Frontal cortex (tissue), 4 donors: ENCODE measurements around the gene FCMR. TPM values are rescaled to one million over a fixed set of nuclear protein-coding genes. Genes with fewer than 3 reads are reported as not detected.

Experiments used
- DNase-seq, 2 donors: peaks; one replicate each; pipeline ENCODE4 v3.0.0; 2012; ENCODE audit warnings: low spot score in 2 of 2
- FAIRE-seq: peaks from 2 replicates; lab custom pipeline; 2012; peaks lifted over from hg19 to GRCh38; lab: Jason Lieb, UNC
- total RNA-seq: library from RNA; depleted of rRNA; stranded (reverse); fragments of >200 nt; gene quantifications from one replicate; pipeline ENCODE4 v1.2.3, GENCODE V29; 2014
- donor health status: control.
- donor health status: control.
- donor health status: control.

FCMR gene
- total RNA-seq, 1 donor from 2014 or later = under 0.01 TPM

DNA sequence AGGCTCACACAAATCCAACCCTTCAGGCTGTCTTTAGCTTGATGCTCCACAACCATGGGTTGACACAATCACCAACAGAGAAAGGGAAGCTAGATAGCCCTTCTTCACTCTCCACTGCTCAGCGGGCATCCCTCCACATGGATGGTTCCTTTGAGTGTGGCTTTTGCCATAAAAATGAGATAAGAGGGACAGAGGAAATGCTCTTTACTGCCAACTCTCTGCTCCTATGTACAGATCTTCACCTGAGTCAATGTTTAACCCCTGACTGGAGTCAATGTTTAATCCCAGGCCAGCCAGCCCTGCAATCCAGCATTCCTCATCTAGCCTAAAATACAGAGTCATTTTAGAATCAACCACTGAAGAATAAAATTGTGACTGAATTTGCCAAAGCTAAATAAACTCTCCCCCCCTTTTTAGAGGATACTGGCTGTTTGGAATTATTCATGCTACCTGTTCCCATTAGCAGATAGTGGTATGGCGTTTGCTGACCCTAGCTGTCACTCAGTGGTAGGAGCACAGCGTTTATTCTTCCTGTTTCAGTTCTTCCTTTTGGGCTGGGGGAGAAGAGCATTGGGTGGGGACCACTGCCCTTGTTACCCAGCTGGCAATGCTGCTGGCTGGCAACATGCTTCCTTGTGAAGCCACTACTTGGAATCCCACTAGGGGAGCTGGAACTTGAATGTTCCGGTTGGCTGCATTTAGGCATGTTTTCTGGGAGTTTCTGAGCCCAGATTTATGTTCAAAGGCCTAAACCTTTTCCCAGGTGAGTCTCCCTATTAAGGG, 29.8 kb upstream of the FCMR start:
- FAIRE-seq (no peak), DNase-seq (no peak)

DNA sequence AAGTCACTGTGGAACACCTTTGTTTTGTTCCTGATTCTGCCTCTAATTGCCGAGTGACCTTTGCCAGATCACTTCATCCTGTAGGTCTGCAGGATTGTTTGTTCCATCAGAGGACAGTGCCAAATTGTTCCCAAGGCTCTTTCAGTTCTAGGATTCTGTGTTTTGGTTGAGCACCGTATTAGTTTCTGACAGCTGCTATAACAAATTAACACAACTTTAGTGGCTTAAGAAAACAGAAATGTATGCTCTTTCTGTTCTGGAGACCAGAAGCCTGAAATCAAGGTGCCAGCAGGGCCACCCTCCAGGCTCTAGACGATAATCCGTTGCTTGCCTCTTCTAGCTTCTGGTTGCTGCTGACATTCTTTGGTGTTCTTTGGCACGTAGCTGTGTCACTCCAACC, 27.9 kb upstream of the FCMR start:
- DNase-seq = no peak
- FAIRE-seq = no peak

DNA sequence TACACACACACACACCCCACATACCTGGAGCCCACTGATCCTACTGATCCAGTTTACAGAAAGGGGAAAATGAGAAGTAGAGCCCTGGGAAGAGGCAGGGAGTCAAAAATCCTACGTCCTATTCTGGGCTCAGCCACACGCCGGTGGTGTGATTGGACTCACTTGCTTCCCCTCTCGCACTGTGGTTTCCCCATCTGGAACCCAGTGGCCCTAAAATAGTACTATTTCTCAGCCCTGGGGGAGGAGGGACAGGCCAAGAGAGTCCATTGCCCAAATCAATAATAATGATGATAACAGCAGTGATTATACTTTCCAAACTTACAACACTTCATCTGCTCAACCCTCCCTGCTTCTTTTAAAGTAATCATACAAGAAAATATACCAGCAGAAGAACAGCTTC, 27.5 kb upstream of the FCMR start:
- DNase-seq (no peak), FAIRE-seq (no peak)

DNA sequence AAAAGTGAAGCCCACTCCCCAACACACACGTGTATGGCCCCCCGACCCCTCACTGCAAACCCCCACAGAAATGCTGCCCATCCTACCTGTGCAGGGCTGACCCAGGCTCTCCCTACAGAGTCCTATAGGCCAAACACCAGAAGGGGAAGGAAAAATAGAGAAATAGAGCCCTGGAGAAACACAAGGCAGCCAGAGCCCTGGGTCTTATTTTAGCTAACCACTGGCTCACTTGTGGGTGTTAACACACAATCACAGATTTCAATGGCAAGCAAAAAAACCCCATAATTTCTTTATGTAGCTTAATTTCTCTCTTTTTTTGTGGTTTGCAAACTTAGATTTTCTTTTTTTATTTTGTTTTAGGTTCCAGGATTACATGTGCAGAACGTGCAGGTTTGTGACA, 25.5 kb upstream of the FCMR start:
- DNase-seq (no peak), FAIRE-seq (no peak)

- FAIRE-seq (no peak), DNase-seq (no peak)
These were observed 24.5 kb upstream of the FCMR start, which contains the start of gene PIGR for GRCh38 chr1:206946261-206946660. PIGR (minus strand) TSS chr1:206946466; CDS start chr1:206940531, 5,935 bp downstream.

- no peak for FAIRE-seq
- no peak for DNase-seq
These were observed 24.0 kb upstream of the FCMR start for GRCh38 chr1:206945779-206946178.

GRCh38 chr1:206944703-206945102, 23.0 kb upstream of the FCMR start:
- FAIRE-seq = no peak
- DNase-seq = no peak

DNA sequence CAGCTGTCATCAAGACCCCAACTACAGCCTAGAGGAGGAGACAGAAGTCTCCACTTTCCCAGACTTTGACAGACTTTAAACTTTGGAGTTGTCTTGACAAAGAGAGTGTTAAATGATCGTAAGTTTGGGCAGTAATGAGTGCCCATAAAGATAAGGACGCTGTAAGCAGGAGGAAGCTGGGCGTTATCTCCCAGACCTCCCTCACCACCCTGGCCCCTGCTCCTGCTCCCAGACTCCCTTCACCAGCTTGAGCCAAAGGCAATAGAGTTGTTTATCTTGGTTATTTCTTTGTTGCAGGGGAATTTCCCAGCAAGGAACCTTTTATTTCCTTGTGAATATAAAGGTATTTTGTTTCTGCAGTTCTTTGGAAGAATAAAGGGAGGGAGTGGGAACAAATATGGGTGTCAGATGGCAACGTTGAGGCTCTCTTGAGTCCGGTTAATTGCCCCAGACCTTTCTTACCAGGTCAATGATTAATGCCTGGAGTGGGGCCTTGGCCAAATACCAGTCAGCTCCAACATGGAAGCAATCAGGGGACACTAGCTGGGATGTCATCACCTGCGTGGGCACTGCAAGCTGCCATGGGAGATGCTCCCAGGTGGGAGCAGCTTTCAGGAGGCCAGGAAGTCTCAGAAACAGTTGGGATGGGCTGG, 20.2 kb upstream of the FCMR start:
- DNase-seq (no peak), FAIRE-seq (no peak)

GRCh38 chr1:206940588-206940936, 18.8 kb upstream of the FCMR start:
- no peak for DNase-seq
- no peak for FAIRE-seq

GRCh38 chr1:206939841-206940587, 18.3 kb upstream of the FCMR start:
- FAIRE-seq = no peak

DNA sequence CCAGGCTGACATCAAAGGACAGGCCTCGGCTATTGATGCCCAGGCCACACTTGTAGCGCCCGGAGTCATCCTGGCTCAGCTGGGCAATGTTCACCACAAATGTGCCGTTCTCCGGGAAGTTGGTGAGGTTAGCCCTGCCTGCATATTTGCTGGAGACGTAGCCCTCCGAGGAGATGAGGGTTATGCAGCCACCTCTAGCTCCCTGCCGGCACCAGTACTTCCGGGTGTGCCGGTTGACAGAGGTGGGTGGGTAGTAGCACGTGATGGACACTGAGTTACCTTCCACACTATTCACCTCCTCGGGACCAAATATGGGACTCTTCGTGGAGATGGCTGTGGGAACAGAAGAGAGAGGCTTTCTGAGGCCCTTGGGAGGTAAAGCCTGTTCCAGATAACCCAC, 17.4 kb upstream of the FCMR start:
- DNase-seq (no peak), FAIRE-seq (no peak)

More at GRCh38 chr1:206939841-206940587, 18.3 kb upstream of the FCMR start:
- DNase-seq = no peak

DNA sequence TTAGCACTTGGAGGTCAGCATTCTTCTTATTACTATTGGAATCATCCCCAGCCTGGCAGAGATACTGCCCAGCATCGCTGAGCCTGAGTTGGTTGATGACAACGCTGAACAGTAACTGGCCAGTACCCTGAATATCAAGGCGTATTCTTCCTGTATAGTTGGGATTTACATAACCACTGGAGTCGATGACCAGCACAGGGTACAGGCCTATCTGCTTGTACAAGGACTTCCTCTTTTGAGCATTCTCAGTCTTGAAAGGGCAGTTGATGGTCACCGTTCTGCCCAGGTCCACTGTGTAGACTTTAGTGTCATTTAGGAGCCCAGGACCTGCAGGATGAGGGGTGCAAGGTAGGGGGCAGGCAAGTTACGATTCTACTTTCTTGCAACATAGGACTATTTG, 15.7 kb upstream of the FCMR start:
- FAIRE-seq (no peak), DNase-seq (no peak)

GRCh38 chr1:206935491-206936067, 13.8 kb upstream of the FCMR start:
- FAIRE-seq (no peak), DNase-seq (no peak)

DNA sequence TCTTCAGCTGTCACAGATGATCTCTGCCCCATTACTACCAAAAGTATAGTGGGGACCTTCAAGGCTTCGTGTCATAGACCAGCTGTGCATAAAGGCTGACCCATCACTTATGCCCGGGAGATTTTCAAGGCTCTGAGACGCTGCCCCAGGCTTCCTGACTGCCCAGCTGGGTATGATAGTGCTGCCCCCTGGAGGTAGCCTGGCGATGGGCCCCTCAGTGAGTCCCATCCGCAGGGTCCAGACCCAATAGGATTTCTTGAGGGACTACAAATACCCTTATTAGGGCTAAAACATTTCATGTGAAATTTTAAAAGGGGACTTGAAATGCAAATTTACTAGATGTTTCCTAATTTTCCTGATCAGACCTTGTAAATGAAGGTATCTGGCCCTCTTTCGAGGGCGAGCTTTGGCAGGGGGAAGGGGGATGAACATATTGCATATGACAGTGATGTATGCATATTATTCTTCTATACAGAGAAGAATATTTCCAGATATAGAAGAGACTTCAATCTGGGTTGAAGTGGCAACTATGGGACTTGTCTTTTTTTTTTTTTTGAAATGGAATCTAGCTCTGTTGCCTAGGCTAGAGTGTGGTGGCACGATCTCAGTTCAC, 11.7 kb upstream of the FCMR start:
- FAIRE-seq (no peak), DNase-seq (no peak)

GRCh38 chr1:206932177-206932576, 10.4 kb upstream of the FCMR start:
- no peak for DNase-seq
- no peak for FAIRE-seq

GRCh38 chr1:206931709-206932108, 10.0 kb upstream of the FCMR start:
- FAIRE-seq (no peak), DNase-seq (no peak)

DNA sequence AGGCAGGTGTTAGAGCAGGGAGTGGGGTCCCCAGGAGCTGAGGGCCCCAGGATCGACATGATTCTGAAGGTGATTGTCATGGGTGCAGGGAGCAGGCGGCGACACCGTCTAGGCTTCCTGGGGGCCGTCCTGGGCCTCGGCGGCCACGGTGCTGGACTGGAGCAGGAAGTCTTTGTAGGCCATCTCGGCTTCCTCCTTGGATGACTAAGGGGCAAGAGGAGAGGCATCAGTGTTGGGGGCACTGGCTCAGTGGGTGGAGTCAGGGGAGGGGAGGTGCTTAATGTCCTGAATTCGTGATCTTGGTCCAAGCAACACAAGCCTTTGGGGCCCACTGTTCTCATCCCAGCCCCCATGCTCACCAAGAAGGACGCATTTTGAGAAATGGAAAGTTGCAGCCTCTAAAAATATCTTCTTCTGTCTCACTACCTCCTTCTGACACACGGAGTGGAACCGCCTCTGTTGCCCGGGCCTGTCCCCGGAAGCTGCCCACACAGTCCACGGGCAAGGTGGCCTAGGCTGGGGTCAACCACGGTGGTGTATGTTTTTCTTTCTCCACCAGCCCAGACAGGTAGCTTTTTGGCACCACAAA, 8.6 kb upstream of the FCMR start:
- no peak for FAIRE-seq
- no peak for DNase-seq

GRCh38 chr1:206929524-206929923, 7.8 kb upstream of the FCMR start:
- FAIRE-seq (no peak), DNase-seq (no peak)

GRCh38 chr1:206926286-206926685, 4.5 kb upstream of the FCMR start:
- FAIRE-seq = no peak
- no peak for DNase-seq
